ENCODE data around the gene LRGUK.

LRGUK gene

GRCh38 chr7:134105841-134106240 lies 21.3 kb upstream of the LRGUK start:
- no peak for DNase-seq (ENCODE audit: low read depth)
- H3K4me3 ChIP-seq (ENCODE audit: low read length) = no peak overlapping the region
- TF ChIP-seq CTCF (IDR thresholded peaks at IDR 0.05; ENCODE audit: insufficient read depth, low read depth, low read length, missing control alignments) = no peak

GRCh38 chr7:134108802-134109201 lies 18.3 kb upstream of the LRGUK start:
- no peak for DNase-seq (ENCODE audit: low read depth)
- no peak overlapping the region for H3K4me3 ChIP-seq (ENCODE audit: low read length)
- no peak for TF ChIP-seq CTCF (IDR thresholded peaks at IDR 0.05; ENCODE audit: insufficient read depth, low read depth, low read length, missing control alignments)

GRCh38 chr7:134113655-134114054 lies 13.5 kb upstream of the LRGUK start:
- no peak overlapping the region for H3K4me3 ChIP-seq (ENCODE audit: low read length)
- DNase-seq (ENCODE audit: low read depth) = no peak
- no peak for TF ChIP-seq CTCF (IDR thresholded peaks at IDR 0.05; ENCODE audit: insufficient read depth, low read depth, low read length, missing control alignments)

GRCh38 chr7:134114992-134115391 lies 12.1 kb upstream of the LRGUK start:
- TF ChIP-seq CTCF (IDR thresholded peaks at IDR 0.05; ENCODE audit: insufficient read depth, low read depth, low read length, missing control alignments) = no peak
- no peak for DNase-seq (ENCODE audit: low read depth)
- no peak overlapping the region for H3K4me3 ChIP-seq (ENCODE audit: low read length)

GRCh38 chr7:134120405-134120804 lies 6.7 kb upstream of the LRGUK start:
- TF ChIP-seq CTCF (IDR thresholded peaks at IDR 0.05; ENCODE audit: insufficient read depth, low read depth, low read length, missing control alignments) = no peak

GRCh38 chr7:134121632-134122139 lies 5.5 kb upstream of the LRGUK start:
- no peak for DNase-seq (ENCODE audit: low read depth)
- TF ChIP-seq CTCF (IDR thresholded peaks at IDR 0.05; ENCODE audit: insufficient read depth, low read depth, low read length, missing control alignments) = no peak
- no peak overlapping the region for H3K4me3 ChIP-seq (ENCODE audit: low read length)

More at GRCh38 chr7:134120405-134120804, 6.7 kb upstream of the LRGUK start:
- no peak for DNase-seq (ENCODE audit: low read depth)
- no peak overlapping the region for H3K4me3 ChIP-seq (ENCODE audit: low read length)

- DNase-seq (ENCODE audit: low read depth) = no peak
- no peak for TF ChIP-seq CTCF (IDR thresholded peaks at IDR 0.05; ENCODE audit: insufficient read depth, low read depth, low read length, missing control alignments)
Observed at GRCh38 chr7:134122980-134123379, 4.2 kb upstream of the LRGUK start.

More at GRCh38 chr7:134122980-134123379, 4.2 kb upstream of the LRGUK start:
- H3K4me3 ChIP-seq (ENCODE audit: low read length) = no peak overlapping the region
